Activated CD4-positive, CD25-positive, alpha-beta regulatory T cell (primary cell): ENCODE data around the gene LARGE2.

Experiments
- DNase-seq, 4 experiments: peaks; one replicate each; lab custom pipeline; 2025; lab: John Stamatoyannopoulos, UW

Gene LARGE2

DNA sequence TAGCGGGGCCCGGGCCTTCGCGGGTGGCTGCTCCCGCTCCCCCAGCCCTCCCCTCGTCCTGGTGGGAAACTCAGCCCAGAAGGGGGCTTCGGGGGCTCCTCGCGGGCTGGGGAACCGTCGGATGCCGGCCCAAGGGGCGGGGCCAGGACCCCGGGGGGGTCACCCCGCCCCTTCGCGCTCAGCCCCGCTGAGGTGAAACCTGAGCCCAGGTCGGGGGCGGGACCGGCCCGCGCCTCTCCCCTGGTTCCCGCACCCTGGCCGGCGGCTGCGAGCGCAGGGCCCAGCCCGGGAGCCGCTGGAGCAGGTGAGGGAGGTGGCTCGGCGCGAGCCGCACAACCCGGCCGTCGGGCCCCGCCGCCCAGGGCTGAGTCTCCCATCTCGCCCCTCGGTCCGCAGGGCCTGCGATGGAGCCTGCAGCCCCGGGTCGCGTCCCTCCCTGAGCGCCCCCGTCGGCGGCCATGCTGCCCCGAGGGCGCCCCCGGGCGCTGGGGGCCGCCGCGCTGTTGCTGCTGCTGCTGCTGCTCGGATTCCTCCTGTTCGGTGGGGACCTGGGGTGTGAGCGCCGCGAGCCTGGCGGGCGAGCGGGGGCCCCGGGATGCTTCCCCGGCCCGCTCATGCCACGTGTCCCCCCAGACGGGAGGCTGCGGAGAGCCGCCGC lies at the start of gene LARGE2:
TSS of gene LARGE2 (plus strand) at position 232 of the 658 bp plus-strand sequence. CDS start at position 459, 227 bp downstream.
- no peak for DNase-seq

DNA sequence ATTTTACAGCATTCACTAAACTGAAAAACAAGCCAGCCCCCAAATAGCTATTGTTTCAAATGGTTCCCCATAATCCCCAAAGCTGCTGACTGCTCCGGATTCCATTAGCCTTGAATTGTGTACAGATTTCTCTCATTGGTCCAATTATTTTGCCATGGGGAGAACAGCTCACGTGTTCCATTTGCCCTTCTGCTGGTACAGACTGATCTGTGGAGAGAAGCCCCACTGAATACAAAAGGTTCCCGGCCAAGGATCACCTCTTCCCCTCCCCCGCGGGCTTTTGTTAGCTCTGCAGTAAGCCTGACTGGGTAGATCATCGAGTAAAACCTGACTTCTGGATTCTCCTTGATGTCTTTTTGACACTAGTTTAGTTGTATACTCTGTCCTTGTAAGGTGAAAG lies 46.1 kb upstream of the LARGE2 start:
- DNase-seq, result no peak

- DNase-seq, result no peak
Observed at GRCh38 chr11:45877221-45877620, 45.2 kb upstream of the LARGE2 start.

DNA sequence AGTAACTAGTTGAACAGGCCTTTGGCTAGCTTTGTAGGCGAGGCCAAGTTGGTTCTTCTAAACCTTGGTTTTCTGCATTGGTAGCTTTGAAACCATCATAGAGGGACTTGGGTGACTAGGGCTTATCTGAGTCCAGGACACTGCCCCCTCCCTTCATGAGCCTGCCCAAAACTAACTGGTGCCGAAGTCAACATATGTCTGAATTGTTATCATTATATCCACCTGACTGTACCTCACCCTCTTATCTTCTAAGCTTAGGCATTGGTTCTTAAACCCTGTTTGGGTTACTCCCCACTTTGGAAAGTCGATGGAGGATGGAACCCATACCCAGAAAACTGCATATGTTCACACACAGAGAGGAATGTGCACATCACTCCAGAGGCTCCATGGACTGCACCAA lies 44.6 kb upstream of the LARGE2 start:
- DNase-seq, result no peak

DNA sequence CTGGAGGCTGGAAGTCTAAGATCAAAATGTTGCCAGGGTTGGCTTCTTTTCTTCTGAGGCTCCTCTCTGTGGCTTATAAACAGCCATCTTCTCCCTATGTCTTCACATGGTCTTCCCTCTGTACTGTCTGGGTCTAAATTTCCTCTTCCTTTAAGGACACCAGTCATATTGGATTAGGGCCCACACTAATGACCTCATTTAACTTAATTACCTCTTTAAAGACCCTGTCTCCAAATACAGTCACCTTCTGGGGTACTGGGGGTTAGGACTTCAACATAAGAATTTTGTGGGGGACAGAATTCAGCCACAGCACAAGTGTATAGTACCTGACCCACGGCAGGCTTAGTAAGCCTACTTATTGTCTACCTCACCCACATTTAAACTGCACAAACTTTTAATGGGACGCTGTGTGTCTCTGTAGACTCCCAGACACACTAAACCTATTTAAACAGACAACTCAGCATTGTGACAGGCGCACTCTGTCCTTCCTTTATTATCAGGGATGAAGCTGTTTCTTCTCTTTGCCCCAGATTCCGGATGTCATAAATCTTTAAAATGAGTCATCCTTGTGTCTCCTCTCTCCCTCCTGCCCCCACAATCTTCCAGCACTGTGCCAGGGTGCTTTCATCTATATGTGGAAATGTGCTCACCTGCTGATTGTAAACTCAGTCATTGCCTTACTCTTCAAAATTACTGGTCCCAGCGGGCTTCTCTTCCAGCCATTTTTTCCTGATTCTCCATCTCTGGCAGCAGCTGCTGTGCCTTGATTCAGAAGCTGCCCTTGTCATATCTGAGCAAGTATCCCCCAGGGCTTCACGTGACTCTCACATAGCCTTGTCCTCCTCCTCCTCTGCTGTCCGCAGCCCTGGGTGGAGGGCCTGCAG lies 42.4 kb upstream of the LARGE2 start:
- DNase-seq, result no peak

- DNase-seq, result no peak
Observed at GRCh38 chr11:45880772-45881570, 41.5 kb upstream of the LARGE2 start.

DNA sequence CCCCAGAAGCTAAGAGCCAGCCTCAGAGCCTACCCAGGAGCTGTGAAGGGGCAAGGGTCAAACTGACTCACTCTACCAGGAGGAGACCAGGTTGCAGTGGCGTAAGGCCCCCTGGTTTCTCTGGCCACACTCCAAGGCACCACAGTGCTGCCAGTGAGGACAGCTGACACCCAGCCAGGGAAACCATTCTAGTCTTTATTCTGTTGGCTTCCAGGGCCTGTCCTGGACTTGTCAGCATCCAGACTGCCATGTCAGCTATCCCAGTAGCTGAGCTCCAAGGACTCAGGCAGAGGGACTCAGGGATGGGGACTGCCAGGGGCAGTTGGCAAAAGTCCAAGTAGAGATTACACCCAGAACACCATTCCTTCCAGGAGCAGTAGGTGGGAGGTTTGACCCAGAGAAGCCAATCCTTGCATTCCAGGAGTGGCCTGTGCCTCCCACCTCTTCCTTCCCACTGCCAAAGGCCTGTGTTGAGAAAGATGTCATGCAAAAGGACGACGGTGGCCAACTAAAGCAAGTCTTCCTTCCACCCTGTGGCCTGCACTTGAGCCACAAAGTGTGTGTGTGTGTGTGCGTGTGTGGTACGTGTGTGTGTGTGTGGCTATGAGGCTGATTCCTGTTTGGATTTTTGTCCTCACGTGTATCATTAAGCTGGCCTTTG lies 40.6 kb upstream of the LARGE2 start:
- no peak for DNase-seq

- no peak for DNase-seq
Observed at GRCh38 chr11:45884596-45885185, 37.8 kb upstream of the LARGE2 start.

- DNase-seq, result peak; percentile 9 to 24 (median 17)
Observed at GRCh38 chr11:45885274-45885920, 37.1 kb upstream of the LARGE2 start, which contains the start of gene MAPK8IP1. Gene MAPK8IP1 (plus strand): TSS chr11:45885651. CDS start chr11:45885821, 170 bp downstream.

DNA sequence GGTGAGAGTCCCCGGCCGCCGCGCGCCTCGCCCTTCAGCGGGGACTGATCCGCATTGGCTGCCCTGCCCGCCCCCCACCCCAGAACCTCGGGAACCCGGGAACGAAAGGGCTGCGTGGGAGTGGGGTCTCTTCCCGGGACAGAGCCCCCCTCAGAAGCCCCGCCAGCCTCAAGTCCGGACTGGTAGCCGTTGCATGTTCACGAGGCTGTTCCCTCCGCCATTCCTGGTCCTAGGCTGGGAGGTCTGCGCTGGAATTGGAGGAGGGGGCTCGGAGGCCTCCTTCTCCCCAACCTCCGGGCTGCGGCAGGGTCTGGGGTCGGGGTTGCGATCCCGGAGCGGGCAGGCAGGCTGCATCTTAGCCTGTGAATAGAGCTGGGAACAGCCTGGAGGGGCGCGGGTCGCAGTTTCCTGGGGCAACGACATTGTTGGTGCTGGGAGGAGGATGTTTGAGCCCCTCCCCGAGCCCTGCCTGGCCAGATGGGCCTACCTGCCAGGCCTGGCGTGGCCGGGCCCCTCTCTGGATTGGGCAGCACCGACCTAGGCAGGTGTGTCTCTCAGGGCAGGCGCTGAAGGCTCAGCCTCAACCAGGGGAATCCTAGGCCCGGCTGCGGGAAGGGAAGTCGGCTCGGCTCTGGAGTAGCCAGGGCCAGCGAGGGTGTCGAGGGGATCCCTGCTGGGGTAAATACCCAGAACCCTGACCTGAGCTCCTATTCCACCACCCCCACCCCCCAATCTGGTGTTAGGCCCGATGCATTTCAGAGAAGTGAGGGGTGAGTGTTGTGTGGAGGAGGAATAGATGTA lies 36.3 kb upstream of the LARGE2 start:
- DNase-seq, result no peak

GRCh38 chr11:45886816-45887520 lies 35.5 kb upstream of the LARGE2 start:
- no peak for DNase-seq

- DNase-seq, result no peak
Observed at GRCh38 chr11:45887587-45887986, 34.9 kb upstream of the LARGE2 start.

DNA sequence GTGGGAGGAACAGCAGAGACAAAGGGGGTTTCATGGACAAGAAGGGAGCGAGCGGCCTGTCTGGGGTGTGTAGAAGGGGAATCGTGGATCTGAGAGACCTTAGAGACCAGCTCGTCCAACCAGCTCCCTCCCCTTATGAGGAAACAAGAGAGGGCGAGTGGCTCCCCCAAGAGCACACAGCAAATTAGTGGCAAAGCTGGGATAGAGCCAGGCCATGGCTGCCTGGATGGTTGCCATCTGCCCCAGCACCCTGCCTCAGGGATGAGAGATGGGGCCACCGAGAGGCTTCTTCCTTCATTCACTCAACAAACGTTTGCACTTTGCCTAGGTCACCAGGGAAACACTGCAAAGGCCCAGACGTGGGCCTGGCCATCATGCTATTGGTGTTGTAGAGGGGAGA lies 32.9 kb upstream of the LARGE2 start:
- no peak for DNase-seq

DNA sequence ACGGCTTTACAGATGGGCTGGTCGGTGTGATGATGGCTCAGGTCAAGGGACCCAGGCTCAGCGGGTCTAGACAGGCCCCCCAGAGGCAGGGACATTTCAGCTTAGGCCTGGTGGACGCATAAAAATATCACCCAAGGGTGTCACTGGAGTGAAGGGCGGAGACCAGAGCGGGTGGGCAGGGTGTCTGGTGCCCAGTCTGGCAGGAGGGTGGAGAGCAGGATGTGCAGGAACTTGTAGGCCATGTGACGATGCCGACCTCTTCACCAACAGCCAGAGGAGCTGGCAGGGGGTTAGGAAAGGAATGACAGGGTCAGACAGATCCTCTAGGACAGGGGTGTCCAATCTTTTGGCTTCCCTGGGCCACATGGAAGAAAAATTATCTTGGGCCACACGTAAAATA lies 32.5 kb upstream of the LARGE2 start:
- no peak for DNase-seq

DNA sequence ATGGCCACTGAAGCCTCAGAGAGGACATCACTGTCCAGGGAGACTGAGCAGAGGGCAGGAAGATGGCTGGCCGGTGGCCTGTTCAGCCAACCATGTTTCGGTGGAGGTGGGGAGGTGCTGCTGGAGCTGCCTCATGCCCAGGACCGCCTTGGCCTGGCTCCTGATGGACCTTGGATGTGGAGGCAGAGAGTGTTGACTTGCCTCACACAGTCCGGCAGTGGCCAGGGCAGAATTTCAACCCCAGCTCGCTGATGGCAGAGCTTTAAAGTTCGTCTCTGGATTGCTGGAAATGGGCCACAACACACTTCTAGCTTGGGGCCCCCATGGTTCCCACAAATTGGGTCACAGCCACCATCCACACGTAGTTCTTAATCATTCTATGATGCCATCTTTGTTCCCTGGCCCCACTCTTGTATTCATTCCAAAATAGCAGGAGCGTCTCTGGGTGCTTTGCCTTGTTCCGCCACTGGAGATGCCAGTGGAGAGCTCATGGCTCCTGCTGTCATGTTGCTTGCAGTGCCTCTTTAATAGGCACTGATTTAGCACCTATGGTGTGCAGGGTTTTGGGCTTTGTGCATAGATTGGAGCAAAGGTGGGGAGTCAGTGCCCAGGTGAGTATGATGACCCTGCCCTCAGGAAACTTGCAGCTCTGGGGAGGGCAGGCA lies 31.4 kb upstream of the LARGE2 start:
- no peak for DNase-seq

DNA sequence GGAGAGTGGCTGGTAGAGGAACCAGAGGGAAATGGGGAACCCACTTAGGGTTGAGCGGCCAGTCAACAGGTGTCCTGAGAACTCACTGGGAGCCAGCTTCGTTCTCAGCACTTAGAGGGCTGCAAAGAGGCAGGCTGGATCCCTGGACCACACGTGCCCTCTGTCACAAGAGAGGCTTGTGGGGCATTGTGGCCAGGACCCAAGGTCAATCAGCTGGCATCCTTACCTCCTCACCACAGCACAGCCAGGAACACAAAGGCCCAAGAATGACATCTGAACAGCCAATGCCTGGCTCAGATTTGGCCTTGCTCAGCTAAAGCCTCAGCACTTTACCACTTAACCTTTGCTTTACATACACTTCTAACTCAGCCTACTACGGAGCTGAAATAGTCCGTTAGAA lies 29.6 kb upstream of the LARGE2 start:
- DNase-seq, result no peak

DNA sequence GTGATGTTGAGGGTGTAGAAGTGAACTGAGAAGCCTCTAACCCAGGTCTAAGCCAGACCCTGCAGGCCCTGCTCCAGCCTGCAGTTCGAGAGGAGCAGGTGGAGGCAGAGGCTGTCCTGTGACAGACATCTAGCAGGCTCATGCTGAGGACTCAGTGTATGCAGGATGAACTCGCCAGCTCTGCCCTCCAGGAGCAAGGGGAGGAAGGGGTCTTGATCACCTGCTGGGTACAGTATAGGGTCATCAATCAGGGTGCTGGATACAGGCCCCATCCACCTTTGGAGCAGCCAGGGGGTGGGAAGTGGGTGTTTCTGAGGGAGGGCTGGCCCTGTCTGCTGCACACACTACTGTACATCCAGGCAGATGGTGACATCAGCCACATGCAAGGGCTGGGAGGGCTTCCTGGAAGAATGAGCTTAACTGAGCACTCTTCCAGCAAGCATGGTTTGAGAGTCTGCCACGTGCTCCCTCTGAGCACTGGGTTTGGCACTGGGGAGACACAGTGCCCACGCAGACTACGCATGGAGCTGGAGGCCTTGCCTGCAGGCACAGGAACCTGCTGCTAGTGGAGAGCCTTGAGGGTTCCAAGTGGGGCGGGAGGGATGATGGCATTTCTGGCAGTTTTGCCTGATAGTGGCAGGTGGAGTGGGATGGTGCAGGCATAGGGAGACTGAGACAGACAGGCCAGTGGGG lies 27.8 kb upstream of the LARGE2 start:
- DNase-seq, result no peak

DNA sequence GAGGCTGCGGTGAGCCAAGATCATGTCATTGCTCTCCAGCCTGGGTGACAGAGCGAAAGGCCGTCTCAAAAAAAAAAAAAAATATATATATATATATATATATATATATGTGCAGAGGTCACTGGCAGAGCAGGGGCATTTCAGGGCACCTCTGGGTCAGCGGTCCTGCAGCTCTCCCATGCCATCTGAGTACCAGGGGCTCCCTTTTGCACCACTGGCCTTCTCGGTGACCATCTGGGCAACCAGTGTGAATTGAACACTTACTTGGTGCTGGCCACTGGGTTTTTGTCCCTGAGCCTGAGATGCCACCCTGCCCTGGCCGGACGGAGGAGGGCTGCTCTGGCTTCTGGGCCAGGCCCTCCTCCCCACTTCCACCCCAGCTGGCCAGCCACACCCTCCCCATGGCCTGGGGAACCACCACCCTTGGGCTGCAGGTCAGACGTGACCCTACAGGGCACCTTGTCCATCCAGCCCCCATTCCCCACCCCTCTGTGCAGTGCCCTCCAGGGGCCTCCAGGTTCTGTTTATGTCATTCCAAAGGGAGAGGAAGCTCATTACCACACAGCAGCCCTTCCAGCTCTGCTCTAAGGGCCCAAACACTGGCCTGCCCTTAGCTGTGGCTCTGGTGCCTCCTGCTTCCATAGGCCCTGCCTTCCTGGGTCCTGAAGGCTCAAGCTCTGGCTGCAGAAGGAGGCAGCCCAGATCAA lies 26.8 kb upstream of the LARGE2 start:
- DNase-seq, result no peak
